VCaP (cell line): Measurements from ENCODE around the gene ITGA3.
"Not testable (repeated sequence)": the region's sequence is repeated elsewhere in the genome, so short reads cannot be mapped to it uniquely, and the experiment has no call there.

Experiments used
- H3K27ac ChIP-seq: fragments of 450-650 bp; 2 replicates; pipeline ENCODE4 v1.5.1; 2017
- CTCF ChIP-seq: fragments of 450-650 bp; conservative IDR thresholded peaks from 2 replicates; pipeline ENCODE4 v1.5.1; 2017; ENCODE audit warnings: mild to moderate bottlenecking, moderate library complexity

Gene ITGA3

GRCh38 chr17:50036455-50037261 is 19.3 kb upstream of the ITGA3 start:
- no peak for TF ChIP-seq CTCF
- H3K27ac ChIP-seq, result peak overlapping the region; percentile 39; the same call in 1 of the 2 replicates

GRCh38 chr17:50037321-50038107 is 18.4 kb upstream of the ITGA3 start:
- no peak for TF ChIP-seq CTCF
- H3K27ac ChIP-seq, result peak overlapping the region; percentile 39; the same call in 1 of the 2 replicates

- H3K27ac ChIP-seq, result no peak overlapping the region
- no peak for TF ChIP-seq CTCF
Observed at GRCh38 chr17:50039058-50039457, 16.9 kb upstream of the ITGA3 start.

- H3K27ac ChIP-seq, result not testable (repeated sequence)
Observed at GRCh38 chr17:50040496-50040895, 15.4 kb upstream of the ITGA3 start.

GRCh38 chr17:50042211-50042610 is 13.7 kb upstream of the ITGA3 start:
- TF ChIP-seq CTCF, result no peak
- no peak overlapping the region for H3K27ac ChIP-seq

GRCh38 chr17:50043290-50044148 is 12.4 kb upstream of the ITGA3 start:
- TF ChIP-seq CTCF, result no peak
- no peak overlapping the region for H3K27ac ChIP-seq

- no peak overlapping the region for H3K27ac ChIP-seq
Observed at GRCh38 chr17:50044483-50044882, 11.4 kb upstream of the ITGA3 start.

More at GRCh38 chr17:50044483-50044882, 11.4 kb upstream of the ITGA3 start:
- TF ChIP-seq CTCF, result no peak
